ENCODE results near the gene TTC9B.
A peak's percentile ranks its signal among the peaks of the same experiment; 100 is the strongest.

TTC9B gene

GRCh38 chr19:40225440-40226305 lies 7.5 kb upstream of the TTC9B start:
- TF ChIP-seq, protein P1, sequence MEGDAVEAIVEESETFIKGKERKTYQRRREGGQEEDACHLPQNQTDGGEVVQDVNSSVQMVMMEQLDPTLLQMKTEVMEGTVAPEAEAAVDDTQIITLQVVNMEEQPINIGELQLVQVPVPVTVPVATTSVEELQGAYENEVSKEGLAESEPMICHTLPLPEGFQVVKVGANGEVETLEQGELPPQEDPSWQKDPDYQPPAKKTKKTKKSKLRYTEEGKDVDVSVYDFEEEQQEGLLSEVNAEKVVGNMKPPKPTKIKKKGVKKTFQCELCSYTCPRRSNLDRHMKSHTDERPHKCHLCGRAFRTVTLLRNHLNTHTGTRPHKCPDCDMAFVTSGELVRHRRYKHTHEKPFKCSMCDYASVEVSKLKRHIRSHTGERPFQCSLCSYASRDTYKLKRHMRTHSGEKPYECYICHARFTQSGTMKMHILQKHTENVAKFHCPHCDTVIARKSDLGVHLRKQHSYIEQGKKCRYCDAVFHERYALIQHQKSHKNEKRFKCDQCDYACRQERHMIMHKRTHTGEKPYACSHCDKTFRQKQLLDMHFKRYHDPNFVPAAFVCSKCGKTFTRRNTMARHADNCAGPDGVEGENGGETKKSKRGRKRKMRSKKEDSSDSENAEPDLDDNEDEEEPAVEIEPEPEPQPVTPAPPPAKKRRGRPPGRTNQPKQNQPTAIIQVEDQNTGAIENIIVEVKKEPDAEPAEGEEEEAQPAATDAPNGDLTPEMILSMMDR (IDR thresholded peaks at IDR 0.05; ENCODE audit: low read depth, low read length, missing control alignments): peak; percentile 42
- H3K36me3 ChIP-seq (replicated peaks): no peaks in the 10 kb centered on the region
- DNase-seq: peak; percentile 14
- no peak overlapping the region for H3K27ac ChIP-seq
- in situ Hi-C loops (cut with HindIII; ENCODE audit: low pct_ligation_motif_present, low sequenced_read_pairs): no loop called here
- peak overlapping the region; percentile 34 for H3K4me3 ChIP-seq (ENCODE audit: low read depth, low read length)
- no peaks in the 10 kb centered on the region for H3K27me3 ChIP-seq (replicated peaks)

GRCh38 chr19:40224342-40225150 lies 6.4 kb upstream of the TTC9B start:
- no peaks in the 10 kb centered on the region for H3K27me3 ChIP-seq (replicated peaks)
- H3K4me3 ChIP-seq (ENCODE audit: low read depth, low read length): no peak overlapping the region
- in situ Hi-C loops (cut with HindIII; ENCODE audit: low pct_ligation_motif_present, low sequenced_read_pairs): no loop called here
- DNase-seq: no peak
- TF ChIP-seq, protein P1 (IDR thresholded peaks at IDR 0.05; ENCODE audit: low read depth, low read length, missing control alignments): no peak
- no peaks in the 10 kb centered on the region for H3K36me3 ChIP-seq (replicated peaks)
- H3K27ac ChIP-seq: no peak overlapping the region

- Histone ChIP-seq H3K27me3 (replicated peaks) (no peaks in the 10 kb centered on the region), H3K27ac (no peak overlapping the region), H3K36me3 (replicated peaks) (no peaks in the 10 kb centered on the region), H3K4me3 (ENCODE audit: low read depth, low read length) (no peak overlapping the region)
- DNase-seq: no peak
- TF ChIP-seq, protein P1 (IDR thresholded peaks at IDR 0.05; ENCODE audit: low read depth, low read length, missing control alignments): no peak
- in situ Hi-C loops (cut with HindIII; ENCODE audit: low pct_ligation_motif_present, low sequenced_read_pairs): no loop called here
These were observed 5.1 kb upstream of the TTC9B start for GRCh38 chr19:40223135-40223822.

DNA sequence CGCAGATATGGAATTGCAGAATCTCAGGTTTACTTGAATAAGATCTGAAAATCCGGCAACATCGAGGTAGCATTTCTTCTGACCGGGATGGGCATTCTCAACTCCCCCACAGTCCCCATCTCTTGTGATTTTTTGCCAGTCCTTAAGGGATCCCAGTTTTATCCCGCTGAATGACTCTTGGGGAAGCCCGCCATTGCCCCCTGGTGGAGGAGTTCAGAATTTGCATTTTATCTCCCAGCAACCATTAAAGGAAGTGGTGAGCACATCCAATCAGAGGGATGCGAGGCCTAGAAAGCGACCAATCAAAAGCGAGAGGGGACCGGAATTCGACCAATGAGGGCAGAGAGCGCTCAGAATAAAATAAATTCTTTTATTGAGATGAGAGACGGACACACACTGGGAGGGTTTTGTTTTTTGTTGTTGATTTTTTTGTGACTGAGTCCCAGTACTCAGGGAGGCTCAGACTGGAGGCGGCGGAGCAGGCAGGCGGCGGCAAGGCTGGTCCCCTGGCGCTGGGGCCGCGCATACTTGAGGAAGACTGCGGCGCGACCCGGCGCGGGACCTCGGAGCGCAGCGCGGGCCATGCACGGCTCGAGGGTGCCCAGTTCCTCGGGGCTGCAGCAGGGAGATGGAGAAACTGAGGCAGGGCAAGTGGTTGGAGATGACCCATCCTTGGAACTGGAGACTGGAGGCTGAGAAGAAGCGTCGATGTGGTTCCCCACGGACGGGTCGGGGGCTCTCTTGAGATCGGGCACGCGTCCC lies 3.9 kb upstream of the TTC9B start:
- TF ChIP-seq, protein P1 (IDR thresholded peaks at IDR 0.05; ENCODE audit: low read depth, low read length, missing control alignments): peak; percentile 93
- Histone ChIP-seq H3K27me3 (replicated peaks) (peaks cover 8% of the 10 kb centered on the region), H3K4me3 (ENCODE audit: low read depth, low read length) (no peak overlapping the region), H3K36me3 (replicated peaks) (no peaks in the 10 kb centered on the region), H3K27ac (no peak overlapping the region)
- in situ Hi-C loops (cut with HindIII; ENCODE audit: low pct_ligation_motif_present, low sequenced_read_pairs): no loop called here
- DNase-seq: peak; percentile 92

DNA sequence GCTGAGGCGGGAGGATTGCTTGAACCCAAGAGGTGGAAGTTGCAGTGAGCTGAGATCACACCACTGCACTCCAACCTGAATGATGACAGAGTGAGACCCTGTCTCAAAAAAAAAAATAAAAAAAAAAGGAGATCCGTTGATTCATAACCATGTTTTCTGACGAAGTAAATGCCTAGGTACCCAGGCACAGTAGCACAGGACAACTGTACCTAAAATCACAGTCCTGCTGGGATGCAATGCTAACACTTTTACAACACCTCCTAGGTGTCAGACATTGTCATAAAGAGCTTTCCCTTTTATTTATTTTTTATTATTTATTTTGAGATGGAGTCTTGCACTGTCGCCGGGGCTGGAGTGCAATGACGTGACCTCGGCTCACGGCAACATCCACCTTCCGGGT lies 2.5 kb upstream of the TTC9B start:
- TF ChIP-seq, protein P1 (IDR thresholded peaks at IDR 0.05; ENCODE audit: low read depth, low read length, missing control alignments): no peak
- Histone ChIP-seq H3K27me3 (replicated peaks) (peaks cover 18% of the 10 kb centered on the region), H3K4me3 (ENCODE audit: low read depth, low read length) (no peak overlapping the region), H3K36me3 (replicated peaks) (no peaks in the 10 kb centered on the region), H3K27ac (no peak overlapping the region)
- DNase-seq: no peak
- in situ Hi-C loops (cut with HindIII; ENCODE audit: low pct_ligation_motif_present, low sequenced_read_pairs): no loop called here

All from brain microvascular endothelial cell (primary cell).